Subcutaneous adipose tissue (tissue), 4 donors: ENCODE data around the gene SGSM1. TPM values are rescaled to one million over a fixed set of nuclear protein-coding genes. Genes with fewer than 3 reads are reported as not detected.

ENCODE experiments used
- total RNA-seq, 4 donors: library from RNA; depleted of rRNA; stranded (reverse); fragments of >200 nt; gene quantifications; one replicate each; pipeline ENCODE4 v1.1.0, GENCODE V29; 2016
- TF ChIP-seq, protein P1 (sequence below): fragments of 450-650 bp; IDR thresholded peaks from one replicate; pipeline ENCODE4 v1.5.1; 2016; ENCODE audit warnings: low read depth, mild to moderate bottlenecking, control low read depth, antibody characterized with exemption, moderate library complexity

SGSM1 gene
- total RNA-seq, 4 donors from 2014 or later = under 0.01 to 0.57 (median under 0.01) TPM; not detected in 1

DNA sequence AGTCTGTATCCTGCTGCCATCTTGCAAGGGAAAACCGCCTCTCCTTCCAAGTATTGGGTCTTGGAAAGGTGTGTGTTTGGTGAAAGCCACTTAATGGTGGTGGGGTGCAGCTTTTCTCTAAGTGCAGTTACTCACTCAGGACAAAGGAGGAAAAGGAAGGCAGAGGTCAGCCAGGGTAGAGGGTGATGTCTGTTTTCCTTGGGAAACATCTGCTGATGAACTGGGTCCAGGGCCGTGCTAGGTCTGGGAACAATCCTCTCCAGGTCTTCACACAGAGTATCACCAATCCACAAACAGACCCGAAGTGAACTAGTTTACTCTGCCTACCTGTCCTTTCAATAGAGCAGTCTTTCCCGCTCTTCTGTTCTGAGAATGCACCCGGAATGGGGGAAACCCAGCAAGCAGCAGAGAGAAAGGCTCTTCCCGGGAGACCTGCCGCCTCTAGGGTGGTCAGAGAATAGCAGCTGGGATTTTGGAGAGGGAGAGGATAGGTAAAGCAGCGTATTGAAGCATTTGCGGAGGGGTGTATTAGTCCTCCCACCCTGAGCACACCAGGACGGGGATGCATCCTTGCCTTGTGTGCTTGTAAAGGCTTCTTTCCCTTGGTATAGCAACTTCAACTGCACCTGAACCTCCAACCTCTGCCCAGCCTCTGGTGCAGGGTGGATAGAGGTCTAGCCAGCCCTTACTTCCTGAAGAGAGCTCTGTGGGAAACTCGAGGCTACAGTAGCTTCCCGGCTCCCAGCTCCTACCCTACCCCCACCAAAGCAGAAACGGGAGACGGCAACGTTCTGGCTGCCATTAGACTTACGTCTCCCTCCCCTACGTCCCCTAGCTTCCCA, 119.8 kb downstream of the SGSM1 start:
- TF ChIP-seq, protein P1, sequence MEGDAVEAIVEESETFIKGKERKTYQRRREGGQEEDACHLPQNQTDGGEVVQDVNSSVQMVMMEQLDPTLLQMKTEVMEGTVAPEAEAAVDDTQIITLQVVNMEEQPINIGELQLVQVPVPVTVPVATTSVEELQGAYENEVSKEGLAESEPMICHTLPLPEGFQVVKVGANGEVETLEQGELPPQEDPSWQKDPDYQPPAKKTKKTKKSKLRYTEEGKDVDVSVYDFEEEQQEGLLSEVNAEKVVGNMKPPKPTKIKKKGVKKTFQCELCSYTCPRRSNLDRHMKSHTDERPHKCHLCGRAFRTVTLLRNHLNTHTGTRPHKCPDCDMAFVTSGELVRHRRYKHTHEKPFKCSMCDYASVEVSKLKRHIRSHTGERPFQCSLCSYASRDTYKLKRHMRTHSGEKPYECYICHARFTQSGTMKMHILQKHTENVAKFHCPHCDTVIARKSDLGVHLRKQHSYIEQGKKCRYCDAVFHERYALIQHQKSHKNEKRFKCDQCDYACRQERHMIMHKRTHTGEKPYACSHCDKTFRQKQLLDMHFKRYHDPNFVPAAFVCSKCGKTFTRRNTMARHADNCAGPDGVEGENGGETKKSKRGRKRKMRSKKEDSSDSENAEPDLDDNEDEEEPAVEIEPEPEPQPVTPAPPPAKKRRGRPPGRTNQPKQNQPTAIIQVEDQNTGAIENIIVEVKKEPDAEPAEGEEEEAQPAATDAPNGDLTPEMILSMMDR = no peak

DNA sequence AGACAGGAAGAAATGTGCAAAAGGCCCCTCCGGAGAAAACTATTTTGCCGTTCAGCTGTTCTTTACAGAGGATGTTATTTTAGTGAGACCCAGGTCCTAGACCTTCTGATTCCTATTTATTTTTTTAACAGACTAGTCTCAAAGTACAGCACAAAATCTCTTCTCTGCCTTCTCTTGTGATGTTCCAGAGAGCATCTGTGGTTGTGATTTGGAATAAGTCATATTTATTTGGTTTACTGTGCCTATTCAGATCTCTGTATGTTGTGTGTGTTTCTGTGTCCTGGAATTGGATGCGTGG, 120.4 kb downstream of the SGSM1 start:
- TF ChIP-seq, protein P1 = no peak

DNA sequence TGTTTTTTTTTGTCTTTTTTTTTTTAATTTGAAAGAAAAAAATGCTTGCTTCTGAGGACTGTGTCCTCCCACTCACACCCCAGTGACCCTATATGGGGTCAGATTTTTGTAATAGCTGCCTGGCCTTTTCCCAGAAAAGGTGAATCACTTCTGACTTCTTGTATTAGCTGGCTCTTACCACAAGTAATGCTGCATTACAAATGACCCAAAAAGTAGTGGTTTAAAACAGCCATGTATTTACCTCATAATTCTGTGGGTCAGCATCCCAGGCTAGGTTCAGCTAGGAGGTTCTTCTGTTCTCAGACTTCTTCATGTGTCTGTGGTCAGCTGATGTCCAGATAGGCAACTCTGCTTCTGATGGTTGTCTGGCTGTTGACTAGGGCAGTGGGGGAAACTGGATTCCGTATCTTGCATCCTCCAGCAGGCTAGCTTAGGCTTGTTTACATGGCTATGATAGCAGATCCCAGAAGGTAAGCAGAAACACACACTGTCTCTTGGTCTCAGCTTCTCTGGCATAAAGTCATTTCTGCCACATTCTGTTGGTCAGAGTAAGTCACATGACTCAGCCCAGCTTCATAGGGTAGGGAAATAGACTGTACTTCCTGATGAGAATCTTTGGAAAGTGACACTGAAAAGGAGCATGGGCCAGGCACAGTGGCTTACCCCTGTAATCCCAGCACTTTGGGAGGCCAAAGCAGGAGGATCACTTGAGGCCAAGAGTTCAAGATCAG, 121.0 kb downstream of the SGSM1 start:
- TF ChIP-seq, protein P1 = no peak

DNA sequence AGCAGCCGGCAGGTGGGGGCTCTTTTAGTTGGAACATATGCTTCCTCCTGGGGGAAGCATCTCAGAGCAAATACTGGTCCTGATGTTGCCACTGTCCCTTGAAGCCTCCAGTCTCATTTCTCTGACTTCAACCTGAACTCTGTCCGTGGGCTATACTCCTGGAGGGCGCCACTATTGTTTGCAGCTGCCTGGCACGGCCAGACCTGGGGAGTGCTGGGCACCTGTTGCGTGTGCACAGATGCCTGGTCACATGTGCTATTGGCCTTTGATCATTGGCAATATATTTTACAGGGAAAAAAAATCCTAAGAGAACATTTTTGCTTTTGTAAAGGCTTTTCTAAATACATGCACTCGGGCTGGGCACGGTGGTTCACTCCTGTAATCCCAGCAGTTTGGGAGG, 122.3 kb downstream of the SGSM1 start:
- TF ChIP-seq, protein P1 = no peak

DNA sequence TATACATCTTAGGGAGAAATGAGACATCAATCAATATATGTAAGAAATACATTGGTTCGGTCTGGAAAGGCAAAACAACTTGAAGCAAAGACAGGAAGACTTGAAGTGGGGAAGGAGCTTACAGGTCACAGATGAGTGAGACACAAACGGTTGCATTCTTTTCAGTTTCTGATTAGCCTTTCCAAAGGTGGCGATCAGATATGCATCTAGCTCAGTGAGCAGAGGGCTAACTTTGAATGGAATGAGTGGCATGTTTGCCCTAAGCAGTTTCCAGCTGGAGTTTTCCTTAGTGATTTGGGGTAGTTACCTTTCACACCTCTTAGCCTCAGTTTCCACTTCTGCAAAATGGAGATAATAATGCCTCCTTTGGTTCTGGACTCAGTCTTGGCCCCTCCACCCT, 124.7 kb downstream of the SGSM1 start:
- TF ChIP-seq, protein P1 = no peak

DNA sequence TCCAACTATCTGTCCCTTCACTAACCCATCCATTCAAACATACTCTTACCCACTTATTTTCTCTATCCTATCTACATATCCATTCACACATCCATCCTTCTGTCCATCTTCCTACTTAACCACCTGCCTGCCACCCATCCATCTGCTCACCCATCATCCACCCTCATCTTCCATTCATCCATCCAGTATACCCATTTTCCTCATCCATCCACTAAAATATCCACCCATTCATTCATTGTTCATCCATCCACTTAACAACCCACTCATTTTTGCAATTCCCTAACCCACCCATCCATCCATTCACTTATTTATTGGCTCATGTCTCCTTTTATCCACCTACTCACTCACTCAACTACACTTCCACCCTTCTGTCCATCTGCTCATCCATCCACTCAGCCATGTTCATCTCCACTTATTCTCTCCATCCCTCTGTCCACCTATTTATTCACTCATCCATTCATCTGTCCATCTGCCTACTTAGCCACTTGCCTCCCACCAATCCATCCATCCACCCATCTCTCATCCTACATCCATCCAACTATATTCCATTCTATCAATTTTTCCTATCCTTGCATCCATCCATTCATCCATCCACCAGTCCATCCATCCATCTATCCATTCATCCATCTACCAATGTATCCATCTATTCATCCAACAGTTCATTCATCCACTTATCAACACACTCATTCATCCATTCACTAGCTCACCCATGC, 129.9 kb downstream of the SGSM1 start:
- TF ChIP-seq, protein P1 = no peak

DNA sequence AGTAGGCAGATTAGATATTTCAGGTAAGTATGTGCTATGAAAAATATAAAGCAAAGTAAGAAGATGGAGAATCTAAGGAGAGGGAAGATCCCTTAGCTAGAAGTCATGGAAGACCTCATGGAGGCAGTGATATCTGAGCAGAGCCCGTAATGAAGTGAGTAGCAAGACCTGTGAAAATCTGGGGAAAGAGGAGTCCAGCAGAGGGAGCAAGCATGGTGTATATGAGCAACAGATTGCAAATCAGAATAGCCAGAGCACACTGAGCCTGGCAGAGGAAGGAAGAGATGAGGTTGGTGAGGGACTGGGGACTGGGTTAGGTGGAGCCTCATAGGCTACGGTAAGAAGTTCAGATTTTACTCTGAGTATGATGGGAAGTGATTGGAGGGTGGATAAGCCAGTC, 131.1 kb downstream of the SGSM1 start:
- TF ChIP-seq, protein P1 = no peak
